Ishikawa (cell line): Measurements from ENCODE around the gene TPRX1.
"Not testable (repeated sequence)": the region's sequence is repeated elsewhere in the genome, so short reads cannot be mapped to it uniquely, and the experiment has no call there.

Experiments used
- CEBPB ChIP-seq: IDR thresholded peaks from 2 replicates; pipeline ENCODE4 v1.6.1; 2012
- CREB1 ChIP-seq: IDR thresholded peaks from 2 replicates; pipeline ENCODE4 v1.6.1; 2012; ENCODE audit warnings: low read depth
- EGR1 ChIP-seq: IDR thresholded peaks from 2 replicates; pipeline ENCODE4 v1.6.1; 2012
- EP300 ChIP-seq: IDR thresholded peaks from 2 replicates; pipeline ENCODE4 v1.6.1; 2012; ENCODE audit warnings: borderline replicate concordance
- MAX ChIP-seq: IDR thresholded peaks from 2 replicates; pipeline ENCODE4 v1.6.1; 2012
- NFIC ChIP-seq: IDR thresholded peaks from 2 replicates; pipeline ENCODE4 v1.6.1; 2012
- RAD21 ChIP-seq: IDR thresholded peaks from 2 replicates; pipeline ENCODE4 v1.6.1; 2012; ENCODE audit warnings: low read depth
- TAF1 ChIP-seq: IDR thresholded peaks from 2 replicates; pipeline ENCODE4 v1.6.1; 2012; ENCODE audit warnings: low read depth, mild to moderate bottlenecking
- TCF12 ChIP-seq: IDR thresholded peaks from 2 replicates; pipeline ENCODE4 v1.6.1; 2012; ENCODE audit warnings: low read depth
- TEAD4 ChIP-seq: IDR thresholded peaks from 2 replicates; pipeline ENCODE4 v1.6.1; 2012
- YY1 ChIP-seq: IDR thresholded peaks from 2 replicates; pipeline ENCODE4 v1.6.1; 2012; ENCODE audit warnings: low read depth
- ZBTB7A ChIP-seq: IDR thresholded peaks from 2 replicates; pipeline ENCODE4 v1.6.1; 2012; ENCODE audit warnings: low read depth
- TF ChIP-seq, protein P1 (sequence below): IDR thresholded peaks from 2 replicates; pipeline ENCODE4 v1.6.1; 2012
- TF ChIP-seq, protein P2 (sequence below): IDR thresholded peaks from 2 replicates; pipeline ENCODE4 v1.6.1; 2012; ENCODE audit warnings: low read depth, mild to moderate bottlenecking

GRCh38 chr19:47804451-47804850 is at the start of gene TPRX1:
- TF ChIP-seq EP300, NFIC, TAF1, MAX, RAD21, YY1, TEAD4, CEBPB, CREB1, TCF12, EGR1, ZBTB7A: not testable (repeated sequence)
- TF ChIP-seq, protein P1, sequence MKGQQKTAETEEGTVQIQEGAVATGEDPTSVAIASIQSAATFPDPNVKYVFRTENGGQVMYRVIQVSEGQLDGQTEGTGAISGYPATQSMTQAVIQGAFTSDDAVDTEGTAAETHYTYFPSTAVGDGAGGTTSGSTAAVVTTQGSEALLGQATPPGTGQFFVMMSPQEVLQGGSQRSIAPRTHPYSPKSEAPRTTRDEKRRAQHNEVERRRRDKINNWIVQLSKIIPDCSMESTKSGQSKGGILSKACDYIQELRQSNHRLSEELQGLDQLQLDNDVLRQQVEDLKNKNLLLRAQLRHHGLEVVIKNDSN = not testable (repeated sequence)
- TF ChIP-seq, protein P2, sequence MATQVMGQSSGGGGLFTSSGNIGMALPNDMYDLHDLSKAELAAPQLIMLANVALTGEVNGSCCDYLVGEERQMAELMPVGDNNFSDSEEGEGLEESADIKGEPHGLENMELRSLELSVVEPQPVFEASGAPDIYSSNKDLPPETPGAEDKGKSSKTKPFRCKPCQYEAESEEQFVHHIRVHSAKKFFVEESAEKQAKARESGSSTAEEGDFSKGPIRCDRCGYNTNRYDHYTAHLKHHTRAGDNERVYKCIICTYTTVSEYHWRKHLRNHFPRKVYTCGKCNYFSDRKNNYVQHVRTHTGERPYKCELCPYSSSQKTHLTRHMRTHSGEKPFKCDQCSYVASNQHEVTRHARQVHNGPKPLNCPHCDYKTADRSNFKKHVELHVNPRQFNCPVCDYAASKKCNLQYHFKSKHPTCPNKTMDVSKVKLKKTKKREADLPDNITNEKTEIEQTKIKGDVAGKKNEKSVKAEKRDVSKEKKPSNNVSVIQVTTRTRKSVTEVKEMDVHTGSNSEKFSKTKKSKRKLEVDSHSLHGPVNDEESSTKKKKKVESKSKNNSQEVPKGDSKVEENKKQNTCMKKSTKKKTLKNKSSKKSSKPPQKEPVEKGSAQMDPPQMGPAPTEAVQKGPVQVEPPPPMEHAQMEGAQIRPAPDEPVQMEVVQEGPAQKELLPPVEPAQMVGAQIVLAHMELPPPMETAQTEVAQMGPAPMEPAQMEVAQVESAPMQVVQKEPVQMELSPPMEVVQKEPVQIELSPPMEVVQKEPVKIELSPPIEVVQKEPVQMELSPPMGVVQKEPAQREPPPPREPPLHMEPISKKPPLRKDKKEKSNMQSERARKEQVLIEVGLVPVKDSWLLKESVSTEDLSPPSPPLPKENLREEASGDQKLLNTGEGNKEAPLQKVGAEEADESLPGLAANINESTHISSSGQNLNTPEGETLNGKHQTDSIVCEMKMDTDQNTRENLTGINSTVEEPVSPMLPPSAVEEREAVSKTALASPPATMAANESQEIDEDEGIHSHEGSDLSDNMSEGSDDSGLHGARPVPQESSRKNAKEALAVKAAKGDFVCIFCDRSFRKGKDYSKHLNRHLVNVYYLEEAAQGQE = not testable (repeated sequence)
